Retinal pigment epithelial cell (primary cell): ENCODE measurements around the gene UMPS.
"Not testable (repeated sequence)": the region's sequence is repeated elsewhere in the genome, so short reads cannot be mapped to it uniquely, and the experiment has no call there.

Experiments
- DNase-seq: peaks from one replicate; pipeline ENCODE4 v3.0.0-alpha.2; 2010; ENCODE audit warnings: low read depth
- H3K4me3 ChIP-seq: 2 replicates; pipeline ENCODE4 v1.5.1; 2011; ENCODE audit warnings: mild to moderate bottlenecking, low read length, control low read depth, moderate library complexity
- CTCF ChIP-seq: conservative IDR thresholded peaks from 2 replicates; pipeline ENCODE4 v1.5.1; 2011; ENCODE audit warnings: low read depth, low read length, control low read depth, inconsistent platforms

The UMPS gene

GRCh38 chr3:124779116-124779515 lies 48.9 kb downstream of the UMPS start:
- H3K4me3 ChIP-seq: no peak overlapping the region
- no peak for TF ChIP-seq CTCF
- DNase-seq: no peak

GRCh38 chr3:124779751-124780191 lies 49.5 kb downstream of the UMPS start:
- no peak overlapping the region for H3K4me3 ChIP-seq
- DNase-seq: no peak
- no peak for TF ChIP-seq CTCF

GRCh38 chr3:124780356-124780755 lies 50.1 kb downstream of the UMPS start:
- TF ChIP-seq CTCF: no peak
- no peak overlapping the region for H3K4me3 ChIP-seq
- DNase-seq: no peak

GRCh38 chr3:124780761-124781475 lies 50.7 kb downstream of the UMPS start:
- TF ChIP-seq CTCF: no peak
- peak; percentile 77 for DNase-seq
- no peak overlapping the region for H3K4me3 ChIP-seq

- no peak overlapping the region for H3K4me3 ChIP-seq
- DNase-seq: no peak
- TF ChIP-seq CTCF: no peak
Observed at GRCh38 chr3:124781476-124782376, 51.5 kb downstream of the UMPS start.

- not testable (repeated sequence) for DNase-seq, H3K4me3 ChIP-seq
Observed at GRCh38 chr3:124782377-124782712, 52.1 kb downstream of the UMPS start.

- no peak overlapping the region for H3K4me3 ChIP-seq
- no peak for DNase-seq
- no peak for TF ChIP-seq CTCF
Observed at GRCh38 chr3:124783696-124784095, 53.4 kb downstream of the UMPS start.
